T-helper 1 cell treated with Interleukin-12 subunit alpha and Interleukin-12 subunit beta and Interleukin-4 antibody, amounts not matched to agents 30 μg/mL and 1 μg/mL, for 36 hours (primary cell): ENCODE results near the gene NEK5.
A peak's percentile ranks its signal among the peaks of the same experiment; 100 is the strongest.
"Not testable (repeated sequence)": the region's sequence is repeated elsewhere in the genome, so short reads cannot be mapped to it uniquely, and the experiment has no call there.

ENCODE experiments used
- H3K27ac Mint-ChIP-seq: one replicate; pipeline ENCODE4 v1.8.0; 2021; ENCODE audit warnings: mild to moderate bottlenecking, mixed read lengths
- H3K27me3 Mint-ChIP-seq: one replicate; pipeline ENCODE4 v1.8.0; 2021; ENCODE audit warnings: low read depth, mixed read lengths
- H3K36me3 Mint-ChIP-seq: one replicate; pipeline ENCODE4 v1.8.0; 2021; ENCODE audit warnings: low read depth, mixed read lengths
- H3K4me1 Mint-ChIP-seq: one replicate; pipeline ENCODE4 v1.8.0; 2021; ENCODE audit warnings: low read depth, mixed read lengths
- H3K4me3 Mint-ChIP-seq: one replicate; pipeline ENCODE4 v1.8.0; 2021; ENCODE audit warnings: mild to moderate bottlenecking, moderate library complexity, mixed read lengths
- H3K9me3 Mint-ChIP-seq: one replicate; pipeline ENCODE4 v1.8.0; 2021; ENCODE audit warnings: mixed read lengths

NEK5 gene

DNA sequence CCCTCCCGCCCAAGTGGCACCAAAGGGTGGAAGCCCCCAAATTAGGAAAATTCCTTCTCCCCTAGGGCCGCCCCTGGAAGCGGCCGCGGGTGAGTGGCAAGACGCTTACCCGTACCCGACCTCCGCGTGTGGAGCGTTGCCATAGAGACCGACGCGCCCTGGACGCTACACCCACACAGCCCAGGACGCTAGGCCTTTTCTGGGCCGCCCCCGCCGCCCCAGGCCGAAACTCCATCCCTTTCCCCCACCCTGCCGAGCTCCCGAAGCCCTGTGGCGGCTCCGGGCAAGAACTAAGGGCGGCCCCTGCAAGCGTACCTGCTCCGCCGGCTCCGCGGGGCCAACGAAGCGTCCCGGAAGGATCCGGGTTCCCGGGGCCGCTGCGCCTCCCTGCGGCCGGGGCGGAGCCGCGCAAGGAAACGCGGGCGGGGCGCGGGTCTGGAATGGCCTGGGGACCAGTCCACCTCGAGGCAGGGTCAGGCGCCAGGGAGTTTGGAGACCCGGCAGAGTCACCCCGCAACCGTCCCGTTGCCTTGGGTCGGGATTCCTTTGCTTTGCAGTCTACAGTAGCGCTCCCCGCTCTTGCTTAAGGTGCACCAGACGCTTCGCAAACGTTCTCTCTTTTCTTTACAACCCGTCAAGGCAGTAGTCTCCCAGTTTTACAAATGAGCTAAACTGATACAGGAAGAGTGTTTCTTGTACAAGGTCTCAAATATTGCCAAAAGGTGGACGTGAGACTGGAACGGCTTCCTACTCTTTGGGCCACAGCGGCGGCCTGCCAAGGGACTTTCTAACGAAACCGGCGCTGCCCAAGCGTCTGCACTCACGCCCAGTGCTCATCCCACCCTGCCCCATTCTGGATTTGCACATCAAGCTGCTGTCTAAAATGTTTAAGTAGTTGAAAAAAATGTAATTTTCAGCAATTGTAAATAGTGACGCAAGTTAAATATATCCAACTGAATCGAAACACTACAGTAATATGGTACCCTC is at the start of gene NEK5:
Gene NEK5, minus strand, starts transcription at position 360 of the 987 bp plus-strand sequence. CDS start 1,591 bp downstream, outside the sequence.
- H3K4me1 Mint-ChIP-seq, result peaks cover 15% of the 10 kb centered on the region
- peaks cover 12% of the 10 kb centered on the region for H3K27me3 Mint-ChIP-seq
- no peaks in the 10 kb centered on the region for H3K9me3 Mint-ChIP-seq
- peak within 1 kb of the TSS; percentile 82 for H3K4me3 Mint-ChIP-seq
- no peak within 1 kb of the TSS for H3K27ac Mint-ChIP-seq
- peaks cover 21% of the 10 kb centered on the region for H3K36me3 Mint-ChIP-seq

GRCh38 chr13:52177276-52177675 is 48.4 kb upstream of the NEK5 start:
- Mint-ChIP-seq H3K27ac (no peak overlapping the region), H3K27me3 (no peaks in the 10 kb centered on the region), H3K4me3 (no peak overlapping the region), H3K36me3 (peaks cover 29% of the 10 kb centered on the region), H3K9me3 (no peaks in the 10 kb centered on the region), H3K4me1 (peaks cover 12% of the 10 kb centered on the region)

DNA sequence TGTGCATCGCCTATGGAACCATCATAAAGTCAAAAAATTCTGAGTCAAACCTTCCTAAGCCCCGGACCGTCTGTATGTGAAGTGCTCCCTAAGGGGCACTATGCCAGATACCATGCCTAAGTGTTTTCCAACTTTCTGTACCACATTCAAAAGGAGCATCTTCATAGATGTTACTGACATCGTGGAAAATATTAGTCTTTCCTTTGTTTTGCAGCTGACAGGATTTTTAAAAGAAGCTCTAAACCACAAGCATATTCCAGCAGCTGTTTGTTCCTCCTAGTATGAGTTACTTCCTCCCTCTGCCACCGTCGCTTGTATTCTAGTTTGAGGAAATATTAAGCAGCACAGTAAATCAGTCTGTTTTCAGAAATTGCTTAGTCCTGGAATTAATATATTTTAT is 45.1 kb upstream of the NEK5 start:
- H3K27me3 Mint-ChIP-seq, H3K9me3 Mint-ChIP-seq, H3K27ac Mint-ChIP-seq, H3K4me3 Mint-ChIP-seq, H3K4me1 Mint-ChIP-seq: not testable (repeated sequence)
- peaks cover 23% of the 10 kb centered on the region for H3K36me3 Mint-ChIP-seq

DNA sequence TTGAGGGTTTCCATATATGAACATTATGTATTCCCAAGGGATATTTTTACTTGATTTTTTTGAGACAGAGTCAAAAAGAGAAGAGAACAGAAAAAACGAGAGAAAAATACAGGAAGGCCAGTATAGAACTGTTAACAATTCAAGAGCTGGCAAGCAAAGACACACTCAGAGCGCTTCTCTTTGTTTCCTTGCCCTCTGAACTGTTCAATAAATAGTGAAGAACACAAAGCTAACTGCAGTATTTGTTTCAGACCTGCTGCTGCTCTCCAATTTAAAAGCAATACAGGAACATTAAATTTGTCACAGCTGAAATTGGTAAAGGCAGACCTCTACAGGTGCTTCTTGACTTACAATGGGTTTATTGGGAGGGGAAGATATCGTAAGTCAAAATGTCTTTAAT is 44.5 kb upstream of the NEK5 start:
- no peaks in the 10 kb centered on the region for H3K9me3 Mint-ChIP-seq
- no peak overlapping the region for H3K4me3 Mint-ChIP-seq
- peaks cover 25% of the 10 kb centered on the region for H3K36me3 Mint-ChIP-seq
- peaks cover 8% of the 10 kb centered on the region for H3K4me1 Mint-ChIP-seq
- no peaks in the 10 kb centered on the region for H3K27me3 Mint-ChIP-seq
- H3K27ac Mint-ChIP-seq, result no peak overlapping the region

DNA sequence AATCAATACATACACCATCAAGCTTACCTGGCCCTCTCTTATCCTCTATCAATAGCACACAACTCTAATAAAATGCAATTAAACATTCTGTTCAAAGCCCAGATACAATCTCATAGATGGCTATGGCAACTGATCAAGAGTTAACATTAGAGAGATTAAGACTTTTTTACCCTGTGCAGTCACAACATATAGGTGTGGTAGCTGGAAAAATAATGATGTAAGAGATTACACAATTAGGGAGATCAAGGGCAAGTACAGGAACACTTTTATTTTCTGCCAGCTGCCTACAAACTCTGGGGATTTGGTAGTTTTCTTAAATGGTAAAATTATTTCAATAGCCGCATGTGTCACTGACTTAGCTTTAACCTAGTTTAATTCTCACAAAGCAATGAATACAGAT is 42.8 kb upstream of the NEK5 start:
- not testable (repeated sequence) for H3K27me3 Mint-ChIP-seq, H3K4me1 Mint-ChIP-seq, H3K4me3 Mint-ChIP-seq, H3K27ac Mint-ChIP-seq, H3K9me3 Mint-ChIP-seq
- H3K36me3 Mint-ChIP-seq, result peaks cover 21% of the 10 kb centered on the region

- not testable (repeated sequence) for H3K4me1 Mint-ChIP-seq, H3K4me3 Mint-ChIP-seq, H3K9me3 Mint-ChIP-seq, H3K27ac Mint-ChIP-seq, H3K27me3 Mint-ChIP-seq
- H3K36me3 Mint-ChIP-seq, result peaks cover 23% of the 10 kb centered on the region
Measured at GRCh38 chr13:52170828-52171391, 42.0 kb upstream of the NEK5 start.

DNA sequence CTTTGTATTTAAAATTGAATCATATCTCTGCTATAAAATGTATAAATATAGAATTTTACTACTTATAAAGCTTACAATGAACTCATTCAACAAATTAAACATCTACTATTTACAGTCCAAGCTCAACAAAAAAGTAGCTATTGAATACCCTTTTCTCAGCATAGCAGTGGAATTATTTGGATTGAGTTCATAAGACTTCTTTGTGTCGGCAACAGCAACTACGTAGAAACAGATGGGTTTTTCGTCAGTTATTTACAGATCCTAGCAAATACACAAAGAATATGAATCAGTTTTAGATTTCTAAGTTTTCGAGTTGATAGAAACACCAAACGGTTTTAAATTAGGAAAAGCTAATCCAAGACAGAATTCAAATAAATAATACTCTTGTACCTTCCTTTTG is 41.0 kb upstream of the NEK5 start:
- Mint-ChIP-seq H3K27me3 (no peaks in the 10 kb centered on the region), H3K4me1 (peaks cover 8% of the 10 kb centered on the region), H3K4me3 (no peak overlapping the region), H3K9me3 (no peaks in the 10 kb centered on the region), H3K27ac (no peak overlapping the region), H3K36me3 (peaks cover 20% of the 10 kb centered on the region)

DNA sequence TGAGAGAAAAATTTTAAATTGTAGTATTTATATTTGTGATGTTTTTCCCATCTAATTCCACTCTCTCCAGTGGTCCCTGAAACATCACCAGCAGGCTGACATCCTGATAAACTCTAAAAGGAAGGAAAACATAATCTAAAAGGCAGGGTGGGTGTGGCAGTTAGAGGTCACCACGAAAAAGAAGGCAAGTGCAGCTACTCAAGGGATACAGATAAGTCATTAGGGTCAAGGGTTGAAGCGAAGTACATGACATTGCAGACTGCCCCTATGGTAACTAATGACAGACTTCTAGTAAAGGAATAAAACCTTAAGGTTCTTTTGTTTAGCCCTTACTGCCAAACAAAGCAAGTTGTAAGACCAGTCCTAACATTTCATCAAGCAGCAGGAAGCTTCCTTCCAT is 36.5 kb upstream of the NEK5 start:
- Mint-ChIP-seq H3K27ac (no peak overlapping the region), H3K9me3 (no peaks in the 10 kb centered on the region), H3K36me3 (peaks cover 6% of the 10 kb centered on the region)

GRCh38 chr13:52164989-52165388 is 36.1 kb upstream of the NEK5 start:
- Mint-ChIP-seq H3K4me3 (no peak overlapping the region), H3K9me3 (no peaks in the 10 kb centered on the region), H3K27ac (no peak overlapping the region), H3K36me3 (peaks cover 6% of the 10 kb centered on the region), H3K4me1 (peaks cover 18% of the 10 kb centered on the region), H3K27me3 (no peaks in the 10 kb centered on the region)

More for the DNA sequence above, 36.5 kb upstream of the NEK5 start:
- no peaks in the 10 kb centered on the region for H3K27me3 Mint-ChIP-seq
- no peak overlapping the region for H3K4me3 Mint-ChIP-seq
- H3K4me1 Mint-ChIP-seq, result peaks cover 16% of the 10 kb centered on the region

GRCh38 chr13:52163878-52164277 is 35.0 kb upstream of the NEK5 start:
- not testable (repeated sequence) for H3K27me3 Mint-ChIP-seq, H3K4me3 Mint-ChIP-seq, H3K27ac Mint-ChIP-seq, H3K36me3 Mint-ChIP-seq, H3K9me3 Mint-ChIP-seq
- peaks cover 23% of the 10 kb centered on the region for H3K4me1 Mint-ChIP-seq

DNA sequence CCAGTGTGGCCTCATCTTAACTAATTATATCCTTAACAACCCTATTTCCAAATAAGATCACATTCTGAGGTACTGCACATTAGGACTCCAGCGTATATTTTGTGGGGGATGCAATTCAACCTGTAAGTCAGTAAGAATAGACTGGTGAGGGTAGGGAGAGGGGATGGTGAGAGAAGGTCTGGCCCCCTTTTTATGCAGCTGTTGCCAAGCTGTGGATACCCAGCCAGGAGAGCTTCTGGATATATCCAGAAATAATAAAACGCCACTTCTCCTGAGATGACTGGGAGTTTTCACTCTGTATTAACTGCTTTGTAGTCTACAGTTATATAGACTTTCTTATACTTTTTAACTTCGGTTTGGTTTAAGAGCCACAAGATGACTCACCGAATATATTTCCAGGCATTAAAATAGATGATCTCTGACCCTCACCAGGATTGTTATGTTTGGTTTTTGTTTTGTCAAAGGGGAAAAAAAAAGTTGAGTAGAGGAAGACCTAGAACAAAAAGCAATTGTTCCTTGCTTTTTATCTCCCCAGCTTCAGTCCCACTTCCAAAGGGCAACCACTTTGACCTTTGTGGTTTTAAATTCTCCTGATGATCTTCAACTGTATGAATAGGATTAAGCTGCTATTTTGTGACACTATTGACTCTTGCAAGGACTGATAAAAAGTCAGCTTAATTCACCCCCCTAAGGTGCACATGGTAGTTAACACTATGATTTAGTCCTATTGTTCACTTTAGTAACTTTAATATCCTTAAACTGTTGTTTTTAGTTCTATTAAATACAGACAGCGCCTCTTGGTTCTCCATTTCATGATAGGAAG is 33.6 kb upstream of the NEK5 start:
- Mint-ChIP-seq H3K9me3 (no peaks in the 10 kb centered on the region), H3K4me1 (peaks cover 34% of the 10 kb centered on the region), H3K36me3 (peaks cover 2% of the 10 kb centered on the region), H3K4me3 (no peak overlapping the region), H3K27me3 (no peaks in the 10 kb centered on the region), H3K27ac (no peak overlapping the region)

GRCh38 chr13:52161181-52161646 is 32.3 kb upstream of the NEK5 start:
- H3K27ac Mint-ChIP-seq, result no peak overlapping the region
- no peak overlapping the region for H3K4me3 Mint-ChIP-seq
- H3K9me3 Mint-ChIP-seq, result no peaks in the 10 kb centered on the region
- peaks cover 45% of the 10 kb centered on the region for H3K4me1 Mint-ChIP-seq
- no peaks in the 10 kb centered on the region for H3K27me3 Mint-ChIP-seq
- H3K36me3 Mint-ChIP-seq, result peaks cover 4% of the 10 kb centered on the region

DNA sequence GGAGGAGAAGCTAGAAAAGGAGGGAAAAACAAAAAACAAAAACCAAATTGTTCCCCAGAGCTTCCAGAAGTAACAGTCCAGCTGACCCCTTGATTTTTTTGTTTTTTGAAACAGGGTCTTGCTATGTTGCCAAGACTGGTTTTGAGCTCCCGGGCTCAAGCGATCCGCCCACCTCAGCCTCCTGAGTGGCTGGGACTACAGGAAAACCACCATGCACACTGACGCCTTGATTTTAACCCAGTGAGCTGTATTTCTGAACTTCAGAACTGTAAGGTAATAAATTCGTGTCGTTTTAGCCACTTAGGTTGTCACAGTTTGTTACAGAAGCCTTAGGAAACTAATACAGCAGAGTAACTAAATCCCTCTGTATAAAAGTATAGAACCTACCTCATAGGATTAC is 31.6 kb upstream of the NEK5 start:
- no peak overlapping the region for H3K27ac Mint-ChIP-seq
- peaks cover 45% of the 10 kb centered on the region for H3K4me1 Mint-ChIP-seq
- H3K4me3 Mint-ChIP-seq, result no peak overlapping the region
- H3K27me3 Mint-ChIP-seq, result no peaks in the 10 kb centered on the region
- H3K36me3 Mint-ChIP-seq, result peaks cover 3% of the 10 kb centered on the region
- H3K9me3 Mint-ChIP-seq, result no peaks in the 10 kb centered on the region

DNA sequence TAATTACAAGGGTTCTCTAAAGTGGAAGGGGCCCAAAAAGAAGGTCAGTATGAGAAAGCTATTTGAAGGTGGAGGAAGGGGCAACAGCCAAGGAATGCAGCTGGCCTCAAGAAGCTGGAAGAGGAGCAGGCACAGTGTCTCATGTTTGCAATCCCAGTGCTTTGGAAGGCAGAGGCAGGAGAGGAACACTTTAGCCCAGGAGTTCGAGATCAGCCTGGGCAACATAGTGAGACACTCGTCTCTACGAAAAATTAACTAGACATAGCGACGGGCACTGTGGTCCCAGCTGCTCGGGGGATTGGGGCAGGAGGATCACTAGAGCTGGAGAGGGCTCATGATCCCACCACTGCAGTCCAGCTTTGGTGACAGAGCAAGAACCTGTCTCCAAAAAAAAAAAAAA is 31.2 kb upstream of the NEK5 start:
- Mint-ChIP-seq H3K27ac (peak overlapping the region; percentile 76), H3K27me3 (no peaks in the 10 kb centered on the region)

More for the DNA sequence above, 31.2 kb upstream of the NEK5 start:
- H3K9me3 Mint-ChIP-seq, result no peaks in the 10 kb centered on the region
- H3K4me1 Mint-ChIP-seq, result peaks cover 45% of the 10 kb centered on the region
- H3K4me3 Mint-ChIP-seq, result peak overlapping the region; percentile 82
- H3K36me3 Mint-ChIP-seq, result peaks cover 3% of the 10 kb centered on the region
